Measurements from ENCODE around the gene NKX6-1.

Gene NKX6-1

DNA sequence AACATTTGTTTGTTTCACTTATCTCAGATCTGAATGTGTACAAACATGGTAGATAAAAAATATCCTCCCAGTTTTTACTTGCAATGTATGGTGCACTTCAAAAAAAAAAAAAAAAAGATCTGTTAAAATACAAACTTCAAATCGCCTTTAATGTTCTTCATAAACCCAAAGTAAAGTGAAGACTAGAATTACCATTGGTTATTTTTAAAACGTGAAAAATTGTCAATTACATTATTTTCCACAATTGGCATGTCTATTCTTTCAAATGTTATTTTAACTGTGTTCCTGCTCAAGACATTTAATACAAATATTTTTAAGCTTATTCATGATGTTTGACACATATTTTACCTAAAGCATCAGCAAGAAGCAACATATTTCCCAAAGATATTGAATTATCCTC, 5.0 kb downstream of the NKX6-1 start:
- H3K36me3 Mint-ChIP-seq (ENCODE audit: low read depth), result peaks cover 4% of the 10 kb centered on the region
- H3K27ac Mint-ChIP-seq, result no peak overlapping the region
- no peak for DNase-seq
- no peak for ATAC-seq
- H3K4me3 Mint-ChIP-seq, result no peak overlapping the region
- peaks cover 20% of the 10 kb centered on the region for H3K4me1 Mint-ChIP-seq
- peaks cover 87% of the 10 kb centered on the region for H3K27me3 Mint-ChIP-seq
- H3K9me3 Mint-ChIP-seq, result peaks cover 16% of the 10 kb centered on the region

DNA sequence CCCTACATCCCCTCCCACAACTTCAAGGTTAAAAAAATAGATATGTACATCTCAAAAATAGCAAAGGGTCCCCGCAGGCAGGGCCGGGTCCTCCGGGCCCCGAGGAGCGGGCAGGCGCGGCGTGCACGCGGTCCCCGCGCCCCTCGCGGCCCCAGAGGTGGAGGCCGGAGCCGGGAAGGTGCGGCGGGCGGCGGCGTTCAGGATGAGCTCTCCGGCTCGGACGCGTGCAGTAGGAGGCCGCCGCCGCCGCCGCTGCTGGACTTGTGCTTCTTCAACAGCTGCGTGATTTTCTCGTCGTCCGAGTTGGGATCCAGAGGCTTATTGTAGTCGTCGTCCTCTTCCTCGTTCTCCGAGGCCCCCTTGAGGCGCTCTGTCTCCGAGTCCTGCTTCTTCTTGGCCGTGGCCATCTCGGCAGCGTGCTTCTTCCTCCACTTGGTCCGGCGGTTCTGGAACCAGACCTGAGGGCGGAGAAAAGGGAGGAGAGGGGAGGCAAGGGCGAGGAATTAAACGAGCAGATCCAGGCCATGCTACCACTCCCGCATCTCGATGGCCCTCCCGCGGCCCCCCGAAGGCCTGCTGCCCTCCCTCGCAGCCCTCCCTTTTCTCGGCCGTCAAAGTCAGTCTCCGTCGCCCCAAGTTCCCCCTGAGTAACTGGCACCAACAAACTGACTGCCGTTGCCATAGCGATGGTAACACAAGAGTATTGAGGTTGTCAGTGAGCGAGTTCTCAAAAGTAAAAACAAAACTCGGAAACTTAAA, 5.8 kb downstream of the NKX6-1 start:
- Mint-ChIP-seq H3K27me3 (peaks cover 85% of the 10 kb centered on the region), H3K9me3 (peaks cover 16% of the 10 kb centered on the region), H3K4me3 (peak overlapping the region; percentile 16), H3K36me3 (ENCODE audit: low read depth) (peaks cover 4% of the 10 kb centered on the region), H3K27ac (no peak overlapping the region), H3K4me1 (peaks cover 14% of the 10 kb centered on the region)
- DNase-seq (no peak), ATAC-seq (no peak)

DNA sequence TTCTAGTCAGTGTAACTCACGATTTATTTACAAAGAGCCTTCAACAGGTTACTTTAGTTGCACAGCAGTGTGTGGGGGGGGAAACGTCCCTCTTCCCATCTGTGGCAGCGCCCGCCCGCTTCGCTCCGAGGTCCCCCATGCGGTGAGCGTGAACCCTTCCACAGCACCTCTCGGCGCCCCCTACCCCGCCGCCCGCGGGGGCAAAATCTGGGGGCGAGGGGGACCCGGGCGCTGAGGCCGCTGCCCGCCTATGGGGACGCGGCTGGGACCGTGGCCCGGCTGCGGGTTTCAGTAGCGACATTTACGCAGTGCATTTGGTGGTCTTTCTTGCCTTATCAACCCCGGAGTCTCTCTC, 6.4 kb downstream of the NKX6-1 start:
- Mint-ChIP-seq H3K9me3 (peaks cover 16% of the 10 kb centered on the region), H3K36me3 (ENCODE audit: low read depth) (peaks cover 4% of the 10 kb centered on the region), H3K4me1 (peaks cover 14% of the 10 kb centered on the region), H3K4me3 (no peak overlapping the region), H3K27me3 (peaks cover 84% of the 10 kb centered on the region), H3K27ac (no peak overlapping the region)
- no peak for DNase-seq
- ATAC-seq, result no peak

DNA sequence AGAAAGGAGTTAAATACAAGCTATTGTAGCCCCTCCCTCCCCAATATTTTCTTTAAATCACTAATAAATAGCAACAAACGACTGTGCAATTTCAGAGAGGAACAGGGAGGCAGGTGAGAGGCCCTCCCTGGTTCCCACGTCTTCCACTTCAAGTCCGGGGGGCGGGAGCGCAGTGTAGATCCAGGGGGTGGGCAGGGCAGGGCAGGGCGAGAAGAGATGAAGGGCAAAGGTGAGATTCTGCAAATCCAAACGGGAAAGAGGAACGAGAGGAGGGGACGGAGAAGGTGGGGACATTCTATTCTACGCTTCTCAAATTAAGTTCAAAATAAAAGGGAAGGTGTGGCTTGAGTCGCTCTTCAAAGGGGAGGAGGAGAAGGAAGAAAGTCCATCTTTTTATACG, 6.8 kb downstream of the NKX6-1 start:
- H3K4me3 Mint-ChIP-seq, result no peak overlapping the region
- no peak overlapping the region for H3K27ac Mint-ChIP-seq
- peaks cover 4% of the 10 kb centered on the region for H3K36me3 Mint-ChIP-seq (ENCODE audit: low read depth)
- no peak for DNase-seq
- no peak for ATAC-seq
- peaks cover 86% of the 10 kb centered on the region for H3K27me3 Mint-ChIP-seq
- H3K4me1 Mint-ChIP-seq, result peaks cover 14% of the 10 kb centered on the region
- H3K9me3 Mint-ChIP-seq, result peaks cover 16% of the 10 kb centered on the region

DNA sequence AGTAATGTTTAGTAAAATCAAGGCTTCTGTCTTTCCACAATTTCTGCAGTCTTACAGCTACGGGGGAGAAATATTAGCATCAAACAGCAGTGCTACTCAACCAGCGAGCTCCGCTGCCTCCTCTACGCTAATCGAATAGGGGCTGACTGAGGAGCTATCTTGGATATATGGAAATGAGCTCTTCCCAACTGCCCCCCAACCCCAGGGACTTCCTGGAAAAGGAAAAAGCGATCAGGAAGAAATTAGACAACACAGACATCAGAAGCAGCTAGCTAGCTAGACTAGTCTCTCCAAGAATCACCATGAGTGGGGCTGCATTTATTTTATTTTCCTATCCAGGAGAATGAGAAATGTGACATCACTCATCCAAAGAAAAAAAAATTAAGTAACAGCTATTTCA, 7.6 kb downstream of the NKX6-1 start:
- ATAC-seq (no peak), DNase-seq (no peak)
- Mint-ChIP-seq H3K27me3 (peaks cover 85% of the 10 kb centered on the region), H3K4me1 (peaks cover 11% of the 10 kb centered on the region), H3K9me3 (peaks cover 16% of the 10 kb centered on the region), H3K36me3 (ENCODE audit: low read depth) (peaks cover 4% of the 10 kb centered on the region), H3K4me3 (no peak overlapping the region), H3K27ac (no peak overlapping the region)

DNA sequence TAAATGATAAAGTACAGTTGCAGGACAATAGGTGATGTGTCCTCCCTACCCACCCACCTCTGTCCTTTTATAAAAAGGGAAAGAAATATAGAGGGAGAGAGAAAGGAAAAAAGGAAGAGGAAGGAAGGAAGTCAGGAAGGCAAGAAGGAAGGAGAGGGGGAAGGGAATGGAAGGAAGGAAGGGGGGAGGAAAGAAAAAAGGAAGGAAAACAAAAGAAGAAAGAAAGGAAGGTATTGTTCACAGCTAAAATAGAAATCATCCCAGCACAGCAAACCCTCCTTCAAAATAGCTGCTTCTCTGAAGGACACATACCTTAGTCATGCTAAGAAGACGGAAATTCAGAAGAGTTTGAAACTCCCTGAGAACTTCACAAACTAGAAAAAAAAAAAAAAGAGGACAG, 8.4 kb downstream of the NKX6-1 start:
- Mint-ChIP-seq H3K27ac (no peak overlapping the region), H3K36me3 (ENCODE audit: low read depth) (peaks cover 4% of the 10 kb centered on the region), H3K4me3 (no peak overlapping the region), H3K4me1 (peaks cover 11% of the 10 kb centered on the region), H3K27me3 (peaks cover 85% of the 10 kb centered on the region), H3K9me3 (peaks cover 15% of the 10 kb centered on the region)
- ATAC-seq (no peak), DNase-seq (no peak)

DNA sequence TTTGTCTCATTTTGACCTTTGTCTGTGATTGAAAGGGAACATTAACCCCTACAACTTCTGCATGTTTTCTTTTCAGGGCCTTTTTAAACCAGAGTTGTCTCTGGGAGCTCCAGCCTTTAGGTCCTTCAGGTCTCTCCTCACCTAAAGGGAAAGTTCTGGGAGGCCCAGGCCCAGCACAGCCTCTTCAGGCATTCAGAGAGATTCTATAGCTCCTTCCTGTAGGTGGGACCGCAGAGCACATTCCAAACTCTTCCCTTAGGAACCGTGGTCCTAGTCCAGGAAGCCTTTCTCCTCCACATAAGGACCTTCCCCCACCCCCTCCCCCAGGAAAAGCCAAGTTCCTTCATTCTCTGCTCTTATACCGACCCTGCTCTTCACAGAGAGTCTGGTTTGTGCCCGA, 14.9 kb downstream of the NKX6-1 start:
- DNase-seq, result no peak
- H3K27me3 Mint-ChIP-seq, result peaks cover 81% of the 10 kb centered on the region
- no peak overlapping the region for H3K27ac Mint-ChIP-seq
- ATAC-seq, result no peak
- H3K36me3 Mint-ChIP-seq (ENCODE audit: low read depth), result peaks cover 2% of the 10 kb centered on the region
- no peak overlapping the region for H3K4me3 Mint-ChIP-seq
- no peaks in the 10 kb centered on the region for H3K9me3 Mint-ChIP-seq
- H3K4me1 Mint-ChIP-seq, result peaks cover 10% of the 10 kb centered on the region

DNA sequence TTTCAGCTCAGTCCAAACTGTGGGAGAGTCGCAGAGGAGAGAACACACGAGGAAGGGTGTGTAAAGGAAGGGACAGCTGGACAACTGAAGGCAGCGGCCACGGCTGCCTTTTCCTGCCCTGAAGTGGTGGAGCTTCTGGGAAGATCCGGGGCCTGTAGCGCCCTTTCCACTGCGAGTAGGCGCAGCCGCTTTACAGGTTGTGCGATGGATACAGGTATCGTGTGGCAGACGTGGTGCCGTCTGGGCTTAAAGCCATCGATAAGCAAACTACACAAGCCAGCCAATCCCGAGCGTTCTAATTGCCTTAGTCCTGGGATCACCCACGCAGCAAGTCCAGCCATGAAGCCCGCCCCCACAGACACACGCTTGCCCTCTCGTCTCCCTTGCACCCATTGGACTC, 15.4 kb downstream of the NKX6-1 start:
- Mint-ChIP-seq H3K4me3 (no peak overlapping the region), H3K27me3 (peaks cover 81% of the 10 kb centered on the region), H3K4me1 (peaks cover 10% of the 10 kb centered on the region), H3K9me3 (no peaks in the 10 kb centered on the region), H3K27ac (no peak overlapping the region), H3K36me3 (ENCODE audit: low read depth) (peaks cover 2% of the 10 kb centered on the region)
- DNase-seq (no peak), ATAC-seq (no peak)

DNA sequence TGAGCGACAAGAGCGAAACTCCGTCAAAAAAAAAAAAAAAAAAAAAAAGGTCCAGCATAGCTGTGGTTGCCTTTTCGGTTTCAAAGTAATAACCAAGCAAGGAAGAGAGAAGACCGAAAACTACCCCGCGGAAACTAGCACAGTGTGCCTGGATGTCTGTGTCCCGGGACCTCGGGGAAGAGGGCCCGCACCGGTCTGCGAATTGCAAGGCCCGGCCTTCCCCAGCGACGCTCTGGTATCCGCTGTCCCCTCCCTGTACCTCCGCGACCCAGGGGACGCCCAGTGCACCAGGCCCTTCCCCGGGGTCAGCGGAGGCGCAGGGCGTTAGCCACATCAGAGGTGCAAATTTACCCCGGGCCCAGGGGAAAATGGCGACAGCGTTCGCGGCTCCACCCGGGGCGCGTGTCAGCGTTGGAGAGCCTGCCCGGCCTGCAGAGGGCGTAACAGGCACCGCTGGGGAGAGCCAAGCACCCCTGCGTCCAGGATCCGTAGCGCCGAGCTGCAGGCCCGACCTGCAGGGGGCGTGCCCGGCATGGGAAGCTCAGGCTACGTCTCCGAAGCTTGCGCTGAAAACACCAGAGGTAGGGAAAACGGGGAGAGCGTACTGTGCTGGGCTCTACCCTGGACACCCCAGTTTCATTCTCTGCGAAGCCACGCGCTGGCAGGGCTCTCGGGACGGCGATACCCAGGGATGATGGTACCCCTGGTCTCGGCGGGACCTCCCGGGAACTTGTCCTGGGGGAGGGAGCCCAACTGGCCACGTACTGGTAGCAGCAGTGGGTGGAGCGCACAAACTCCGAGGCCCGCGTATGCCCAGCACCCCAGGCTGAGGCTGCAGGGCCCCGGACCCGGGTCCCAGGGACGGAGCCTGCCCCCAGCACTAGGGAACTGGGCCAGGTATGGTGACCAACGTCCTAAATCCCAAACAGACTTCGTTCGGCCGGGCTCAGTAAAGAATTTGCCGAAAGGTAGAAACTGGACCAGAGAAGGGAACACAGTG, 16.2 kb downstream of the NKX6-1 start:
- Mint-ChIP-seq H3K36me3 (ENCODE audit: low read depth) (peaks cover 2% of the 10 kb centered on the region), H3K9me3 (no peaks in the 10 kb centered on the region)

DNA sequence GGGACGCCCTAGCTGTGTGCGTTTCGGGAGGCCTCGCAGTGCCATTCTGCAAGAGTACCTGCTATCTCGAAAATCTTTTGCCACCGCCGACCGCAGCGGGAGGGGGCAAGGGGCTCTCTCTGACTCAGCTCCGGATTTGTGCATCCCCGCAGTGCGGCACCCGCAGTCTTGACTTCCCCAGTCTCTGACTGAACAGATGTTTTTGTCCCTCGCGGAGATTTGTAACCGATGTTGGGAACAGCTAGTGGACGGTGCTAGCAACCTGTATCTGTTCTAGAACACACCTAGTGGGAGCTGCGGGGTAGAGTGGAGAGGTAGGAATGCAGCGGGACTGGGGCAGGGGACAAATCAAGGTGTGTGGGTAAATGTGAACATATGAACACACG, 17.2 kb downstream of the NKX6-1 start:
- DNase-seq, result no peak
- peaks cover 79% of the 10 kb centered on the region for H3K27me3 Mint-ChIP-seq

More for the DNA sequence above, 16.2 kb downstream of the NKX6-1 start:
- peaks cover 85% of the 10 kb centered on the region for H3K27me3 Mint-ChIP-seq
- peaks cover 10% of the 10 kb centered on the region for H3K4me1 Mint-ChIP-seq
- no peak for ATAC-seq
- no peak for DNase-seq
- no peak overlapping the region for H3K4me3 Mint-ChIP-seq
- H3K27ac Mint-ChIP-seq, result no peak overlapping the region

DNA sequence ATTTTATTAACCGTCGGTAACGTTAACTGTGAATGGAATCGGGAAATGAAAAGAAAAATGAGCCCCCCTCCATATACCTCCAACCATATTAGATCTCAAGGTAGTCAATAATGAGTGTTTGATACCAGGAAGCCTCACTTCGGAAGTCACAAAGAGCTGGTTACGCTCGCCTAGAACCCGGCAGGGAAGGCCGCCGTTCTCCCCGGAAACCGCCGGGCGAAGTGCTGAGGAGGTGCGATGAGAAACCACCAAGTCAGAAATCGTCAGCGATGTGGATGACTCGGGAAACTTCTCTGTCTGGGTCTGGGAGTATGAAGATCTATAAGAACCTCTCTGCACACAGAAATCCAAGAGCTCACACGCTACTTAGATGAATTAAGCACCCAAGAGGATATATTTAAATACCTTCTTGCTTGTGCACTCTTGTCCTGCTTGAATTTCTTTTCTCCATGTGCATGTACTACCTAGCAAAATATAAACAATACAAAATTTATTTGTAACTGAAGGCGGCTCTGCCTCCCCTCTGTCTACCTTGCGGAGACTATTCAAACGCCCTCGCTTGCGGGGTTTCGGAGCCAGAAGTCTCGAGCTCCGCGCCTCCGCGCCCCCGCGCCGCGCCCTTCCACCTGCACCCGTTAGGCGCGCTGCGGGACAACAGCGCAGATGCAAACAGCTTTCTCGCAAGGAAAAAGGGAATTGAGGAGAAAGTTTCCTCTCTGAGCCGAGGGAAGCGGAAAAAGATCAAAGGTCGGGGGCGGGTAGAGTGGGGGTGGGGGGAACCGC, 17.8 kb downstream of the NKX6-1 start:
- no peak overlapping the region for H3K27ac Mint-ChIP-seq

More for the DNA sequence above, 17.2 kb downstream of the NKX6-1 start:
- ATAC-seq, result no peak
- peaks cover 10% of the 10 kb centered on the region for H3K4me1 Mint-ChIP-seq
- peaks cover 2% of the 10 kb centered on the region for H3K36me3 Mint-ChIP-seq (ENCODE audit: low read depth)
- H3K27ac Mint-ChIP-seq, result no peak overlapping the region
- H3K4me3 Mint-ChIP-seq, result no peak overlapping the region
- no peaks in the 10 kb centered on the region for H3K9me3 Mint-ChIP-seq

DNA sequence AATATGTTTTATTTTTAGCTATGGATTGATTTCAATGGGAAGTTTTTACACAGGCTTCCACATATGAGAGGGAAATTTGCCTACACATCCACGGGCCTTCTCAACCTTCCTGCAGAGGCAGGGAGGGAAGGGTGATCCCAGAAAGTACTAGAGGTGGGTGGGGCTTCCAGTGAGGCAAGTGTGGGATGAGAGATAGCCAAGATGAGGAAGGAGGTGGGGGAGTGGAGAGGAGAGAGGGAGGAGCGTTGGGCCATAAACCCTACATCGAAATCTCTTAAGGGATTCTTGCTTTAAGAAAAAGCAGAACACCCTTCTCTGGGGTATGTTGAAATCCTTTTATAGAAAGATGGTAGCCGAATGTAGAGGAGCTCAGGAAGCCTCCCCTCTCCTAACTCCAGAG, 19.0 kb downstream of the NKX6-1 start:
- Mint-ChIP-seq H3K36me3 (ENCODE audit: low read depth) (peaks cover 2% of the 10 kb centered on the region), H3K27ac (no peak overlapping the region), H3K27me3 (peaks cover 66% of the 10 kb centered on the region), H3K9me3 (no peaks in the 10 kb centered on the region), H3K4me1 (peaks cover 10% of the 10 kb centered on the region), H3K4me3 (no peak overlapping the region)
- ATAC-seq, result no peak
- no peak for DNase-seq

More for the DNA sequence above, 17.8 kb downstream of the NKX6-1 start:
- DNase-seq (no peak), ATAC-seq (no peak)
- Mint-ChIP-seq H3K9me3 (no peaks in the 10 kb centered on the region), H3K27me3 (peaks cover 74% of the 10 kb centered on the region), H3K4me3 (no peak overlapping the region), H3K4me1 (peaks cover 10% of the 10 kb centered on the region), H3K36me3 (ENCODE audit: low read depth) (peaks cover 2% of the 10 kb centered on the region)

DNA sequence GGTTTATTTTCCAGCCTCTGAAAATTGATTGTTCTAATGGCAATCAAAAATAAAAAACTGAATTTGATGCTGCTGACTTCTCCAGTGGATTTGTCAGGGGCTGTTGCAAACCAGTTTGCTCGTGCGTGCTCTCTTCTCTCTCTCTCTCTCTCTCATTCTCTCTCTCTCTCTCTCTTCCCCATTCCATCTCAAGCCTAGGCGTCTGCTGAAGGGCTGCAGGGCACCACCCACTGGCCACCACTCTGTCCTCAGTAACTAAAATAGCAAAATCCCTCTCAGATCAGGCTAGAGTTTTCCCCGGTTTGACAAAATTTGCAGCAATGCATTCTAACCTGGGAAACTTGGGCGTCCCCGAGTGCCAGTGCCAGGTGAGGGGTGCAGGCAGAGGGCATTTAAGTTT, 19.4 kb downstream of the NKX6-1 start:
- DNase-seq (no peak), ATAC-seq (no peak)
- Mint-ChIP-seq H3K4me3 (no peak overlapping the region), H3K4me1 (peaks cover 10% of the 10 kb centered on the region), H3K9me3 (no peaks in the 10 kb centered on the region), H3K27me3 (peaks cover 62% of the 10 kb centered on the region), H3K36me3 (ENCODE audit: low read depth) (peaks cover 2% of the 10 kb centered on the region), H3K27ac (no peak overlapping the region)

DNA sequence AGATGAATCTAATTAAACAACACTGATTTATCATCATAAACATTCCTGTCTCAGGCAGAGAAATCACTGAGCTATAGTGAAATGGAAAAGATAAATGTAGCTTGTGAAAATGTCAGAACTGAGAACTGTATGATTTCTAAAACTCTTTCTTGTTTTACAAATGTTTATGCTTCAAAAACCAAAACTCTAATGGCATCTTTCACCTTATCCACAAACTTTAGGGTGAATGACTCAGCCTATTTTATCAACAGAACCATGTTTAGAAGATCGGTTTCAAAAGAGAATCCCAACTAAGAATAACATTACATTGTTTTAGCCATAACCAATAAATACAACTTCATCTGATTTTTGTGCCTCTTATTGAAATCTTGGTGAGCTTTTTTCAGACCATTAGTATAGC, 21.4 kb downstream of the NKX6-1 start:
- H3K4me3 Mint-ChIP-seq, result no peak overlapping the region
- no peak overlapping the region for H3K27ac Mint-ChIP-seq
- no peak for DNase-seq
- H3K36me3 Mint-ChIP-seq (ENCODE audit: low read depth), result peaks cover 2% of the 10 kb centered on the region
- H3K27me3 Mint-ChIP-seq, result peaks cover 50% of the 10 kb centered on the region
- H3K4me1 Mint-ChIP-seq, result peaks cover 10% of the 10 kb centered on the region
- ATAC-seq, result no peak
- H3K9me3 Mint-ChIP-seq, result no peaks in the 10 kb centered on the region
